ENCODE data around the gene TSPAN14. TPM values are rescaled to one million over a fixed set of nuclear protein-coding genes. Genes with fewer than 3 reads are reported as not detected.

Gene TSPAN14
- total RNA-seq, 1 experiment from 2014 or later = 73.5 TPM

DNA sequence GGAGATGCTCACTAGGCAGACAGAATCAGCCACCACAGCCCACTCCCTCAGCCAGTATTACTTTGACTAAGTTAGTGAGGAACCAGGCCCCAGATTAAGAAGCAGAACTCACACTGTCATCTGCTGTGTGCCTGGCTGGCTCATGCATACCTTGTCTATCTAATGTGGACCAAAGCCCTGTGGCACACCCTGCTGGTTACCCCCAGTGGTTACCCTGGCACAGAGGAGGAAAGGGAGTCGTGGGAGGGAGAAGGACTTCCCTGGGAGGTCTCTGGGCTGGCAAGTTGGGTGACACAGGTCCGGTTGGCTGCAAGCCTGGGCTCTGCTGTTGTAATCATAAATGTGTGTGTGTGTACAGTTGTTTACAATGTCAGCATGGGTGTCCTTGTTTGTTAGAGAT, 76.1 kb downstream of the TSPAN14 start:
- no peak overlapping the region for H3K4me3 Mint-ChIP-seq
- peaks cover 15% of the 10 kb centered on the region; the same call in 1 of the 2 replicates for H3K36me3 Mint-ChIP-seq
- ATAC-seq (peak; percentile 48), DNase-seq (ENCODE audit: low spot score) (no peak)
- no peaks in the 10 kb centered on the region; the same call in 1 of the 2 replicates for H3K9me3 Mint-ChIP-seq
- H3K27me3 Mint-ChIP-seq (ENCODE audit: low read depth) = no peaks in the 10 kb centered on the region
- ChIA-PET CTCF (interaction anchor here (0.7 to 1.5 kb wide), 8 partner anchors 19 to 152 kb away, joined by 3 to 8 read pairs (median 5); no protein-coding TSS in a partner anchor), POLR2A (no interaction called here)
- TF ChIP-seq ZNF138 (CRISPR knock-in tag; conservative IDR thresholded peaks at IDR 0.05) = no peak
- TF ChIP-seq, protein P1, sequence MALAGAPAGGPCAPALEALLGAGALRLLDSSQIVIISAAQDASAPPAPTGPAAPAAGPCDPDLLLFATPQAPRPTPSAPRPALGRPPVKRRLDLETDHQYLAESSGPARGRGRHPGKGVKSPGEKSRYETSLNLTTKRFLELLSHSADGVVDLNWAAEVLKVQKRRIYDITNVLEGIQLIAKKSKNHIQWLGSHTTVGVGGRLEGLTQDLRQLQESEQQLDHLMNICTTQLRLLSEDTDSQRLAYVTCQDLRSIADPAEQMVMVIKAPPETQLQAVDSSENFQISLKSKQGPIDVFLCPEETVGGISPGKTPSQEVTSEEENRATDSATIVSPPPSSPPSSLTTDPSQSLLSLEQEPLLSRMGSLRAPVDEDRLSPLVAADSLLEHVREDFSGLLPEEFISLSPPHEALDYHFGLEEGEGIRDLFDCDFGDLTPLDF (CRISPR knock-in tag; IDR thresholded peaks at IDR 0.05) = no peak
- TF ChIP-seq, protein P2, sequence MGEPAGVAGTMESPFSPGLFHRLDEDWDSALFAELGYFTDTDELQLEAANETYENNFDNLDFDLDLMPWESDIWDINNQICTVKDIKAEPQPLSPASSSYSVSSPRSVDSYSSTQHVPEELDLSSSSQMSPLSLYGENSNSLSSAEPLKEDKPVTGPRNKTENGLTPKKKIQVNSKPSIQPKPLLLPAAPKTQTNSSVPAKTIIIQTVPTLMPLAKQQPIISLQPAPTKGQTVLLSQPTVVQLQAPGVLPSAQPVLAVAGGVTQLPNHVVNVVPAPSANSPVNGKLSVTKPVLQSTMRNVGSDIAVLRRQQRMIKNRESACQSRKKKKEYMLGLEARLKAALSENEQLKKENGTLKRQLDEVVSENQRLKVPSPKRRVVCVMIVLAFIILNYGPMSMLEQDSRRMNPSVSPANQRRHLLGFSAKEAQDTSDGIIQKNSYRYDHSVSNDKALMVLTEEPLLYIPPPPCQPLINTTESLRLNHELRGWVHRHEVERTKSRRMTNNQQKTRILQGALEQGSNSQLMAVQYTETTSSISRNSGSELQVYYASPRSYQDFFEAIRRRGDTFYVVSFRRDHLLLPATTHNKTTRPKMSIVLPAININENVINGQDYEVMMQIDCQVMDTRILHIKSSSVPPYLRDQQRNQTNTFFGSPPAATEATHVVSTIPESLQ (CRISPR knock-in tag; IDR thresholded peaks at IDR 0.05) = no peak
- TF ChIP-seq, protein P3, sequence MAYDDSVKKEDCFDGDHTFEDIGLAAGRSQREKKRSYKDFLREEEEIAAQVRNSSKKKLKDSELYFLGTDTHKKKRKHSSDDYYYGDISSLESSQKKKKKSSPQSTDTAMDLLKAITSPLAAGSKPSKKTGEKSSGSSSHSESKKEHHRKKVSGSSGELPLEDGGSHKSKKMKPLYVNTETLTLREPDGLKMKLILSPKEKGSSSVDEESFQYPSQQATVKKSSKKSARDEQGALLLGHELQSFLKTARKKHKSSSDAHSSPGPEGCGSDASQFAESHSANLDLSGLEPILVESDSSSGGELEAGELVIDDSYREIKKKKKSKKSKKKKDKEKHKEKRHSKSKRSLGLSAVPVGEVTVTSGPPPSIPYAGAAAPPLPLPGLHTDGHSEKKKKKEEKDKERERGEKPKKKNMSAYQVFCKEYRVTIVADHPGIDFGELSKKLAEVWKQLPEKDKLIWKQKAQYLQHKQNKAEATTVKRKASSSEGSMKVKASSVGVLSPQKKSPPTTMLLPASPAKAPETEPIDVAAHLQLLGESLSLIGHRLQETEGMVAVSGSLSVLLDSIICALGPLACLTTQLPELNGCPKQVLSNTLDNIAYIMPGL (CRISPR knock-in tag; IDR thresholded peaks at IDR 0.05) = no peak
- TF ChIP-seq, protein P4, sequence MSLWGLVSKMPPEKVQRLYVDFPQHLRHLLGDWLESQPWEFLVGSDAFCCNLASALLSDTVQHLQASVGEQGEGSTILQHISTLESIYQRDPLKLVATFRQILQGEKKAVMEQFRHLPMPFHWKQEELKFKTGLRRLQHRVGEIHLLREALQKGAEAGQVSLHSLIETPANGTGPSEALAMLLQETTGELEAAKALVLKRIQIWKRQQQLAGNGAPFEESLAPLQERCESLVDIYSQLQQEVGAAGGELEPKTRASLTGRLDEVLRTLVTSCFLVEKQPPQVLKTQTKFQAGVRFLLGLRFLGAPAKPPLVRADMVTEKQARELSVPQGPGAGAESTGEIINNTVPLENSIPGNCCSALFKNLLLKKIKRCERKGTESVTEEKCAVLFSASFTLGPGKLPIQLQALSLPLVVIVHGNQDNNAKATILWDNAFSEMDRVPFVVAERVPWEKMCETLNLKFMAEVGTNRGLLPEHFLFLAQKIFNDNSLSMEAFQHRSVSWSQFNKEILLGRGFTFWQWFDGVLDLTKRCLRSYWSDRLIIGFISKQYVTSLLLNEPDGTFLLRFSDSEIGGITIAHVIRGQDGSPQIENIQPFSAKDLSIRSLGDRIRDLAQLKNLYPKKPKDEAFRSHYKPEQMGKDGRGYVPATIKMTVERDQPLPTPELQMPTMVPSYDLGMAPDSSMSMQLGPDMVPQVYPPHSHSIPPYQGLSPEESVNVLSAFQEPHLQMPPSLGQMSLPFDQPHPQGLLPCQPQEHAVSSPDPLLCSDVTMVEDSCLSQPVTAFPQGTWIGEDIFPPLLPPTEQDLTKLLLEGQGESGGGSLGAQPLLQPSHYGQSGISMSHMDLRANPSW (CRISPR knock-in tag; conservative IDR thresholded peaks at IDR 0.05; ENCODE audit: low read depth) = no peak
- TF ChIP-seq TEAD4 (CRISPR knock-in tag; IDR thresholded peaks at IDR 0.05) = no peak
- TF ChIP-seq, protein P5, sequence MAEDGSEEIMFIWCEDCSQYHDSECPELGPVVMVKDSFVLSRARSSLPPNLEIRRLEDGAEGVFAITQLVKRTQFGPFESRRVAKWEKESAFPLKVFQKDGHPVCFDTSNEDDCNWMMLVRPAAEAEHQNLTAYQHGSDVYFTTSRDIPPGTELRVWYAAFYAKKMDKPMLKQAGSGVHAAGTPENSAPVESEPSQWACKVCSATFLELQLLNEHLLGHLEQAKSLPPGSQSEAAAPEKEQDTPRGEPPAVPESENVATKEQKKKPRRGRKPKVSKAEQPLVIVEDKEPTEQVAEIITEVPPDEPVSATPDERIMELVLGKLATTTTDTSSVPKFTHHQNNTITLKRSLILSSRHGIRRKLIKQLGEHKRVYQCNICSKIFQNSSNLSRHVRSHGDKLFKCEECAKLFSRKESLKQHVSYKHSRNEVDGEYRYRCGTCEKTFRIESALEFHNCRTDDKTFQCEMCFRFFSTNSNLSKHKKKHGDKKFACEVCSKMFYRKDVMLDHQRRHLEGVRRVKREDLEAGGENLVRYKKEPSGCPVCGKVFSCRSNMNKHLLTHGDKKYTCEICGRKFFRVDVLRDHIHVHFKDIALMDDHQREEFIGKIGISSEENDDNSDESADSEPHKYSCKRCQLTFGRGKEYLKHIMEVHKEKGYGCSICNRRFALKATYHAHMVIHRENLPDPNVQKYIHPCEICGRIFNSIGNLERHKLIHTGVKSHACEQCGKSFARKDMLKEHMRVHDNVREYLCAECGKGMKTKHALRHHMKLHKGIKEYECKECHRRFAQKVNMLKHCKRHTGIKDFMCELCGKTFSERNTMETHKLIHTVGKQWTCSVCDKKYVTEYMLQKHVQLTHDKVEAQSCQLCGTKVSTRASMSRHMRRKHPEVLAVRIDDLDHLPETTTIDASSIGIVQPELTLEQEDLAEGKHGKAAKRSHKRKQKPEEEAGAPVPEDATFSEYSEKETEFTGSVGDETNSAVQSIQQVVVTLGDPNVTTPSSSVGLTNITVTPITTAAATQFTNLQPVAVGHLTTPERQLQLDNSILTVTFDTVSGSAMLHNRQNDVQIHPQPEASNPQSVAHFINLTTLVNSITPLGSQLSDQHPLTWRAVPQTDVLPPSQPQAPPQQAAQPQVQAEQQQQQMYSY (CRISPR knock-in tag; IDR thresholded peaks at IDR 0.05) = no peak
- TF ChIP-seq, protein P6, sequence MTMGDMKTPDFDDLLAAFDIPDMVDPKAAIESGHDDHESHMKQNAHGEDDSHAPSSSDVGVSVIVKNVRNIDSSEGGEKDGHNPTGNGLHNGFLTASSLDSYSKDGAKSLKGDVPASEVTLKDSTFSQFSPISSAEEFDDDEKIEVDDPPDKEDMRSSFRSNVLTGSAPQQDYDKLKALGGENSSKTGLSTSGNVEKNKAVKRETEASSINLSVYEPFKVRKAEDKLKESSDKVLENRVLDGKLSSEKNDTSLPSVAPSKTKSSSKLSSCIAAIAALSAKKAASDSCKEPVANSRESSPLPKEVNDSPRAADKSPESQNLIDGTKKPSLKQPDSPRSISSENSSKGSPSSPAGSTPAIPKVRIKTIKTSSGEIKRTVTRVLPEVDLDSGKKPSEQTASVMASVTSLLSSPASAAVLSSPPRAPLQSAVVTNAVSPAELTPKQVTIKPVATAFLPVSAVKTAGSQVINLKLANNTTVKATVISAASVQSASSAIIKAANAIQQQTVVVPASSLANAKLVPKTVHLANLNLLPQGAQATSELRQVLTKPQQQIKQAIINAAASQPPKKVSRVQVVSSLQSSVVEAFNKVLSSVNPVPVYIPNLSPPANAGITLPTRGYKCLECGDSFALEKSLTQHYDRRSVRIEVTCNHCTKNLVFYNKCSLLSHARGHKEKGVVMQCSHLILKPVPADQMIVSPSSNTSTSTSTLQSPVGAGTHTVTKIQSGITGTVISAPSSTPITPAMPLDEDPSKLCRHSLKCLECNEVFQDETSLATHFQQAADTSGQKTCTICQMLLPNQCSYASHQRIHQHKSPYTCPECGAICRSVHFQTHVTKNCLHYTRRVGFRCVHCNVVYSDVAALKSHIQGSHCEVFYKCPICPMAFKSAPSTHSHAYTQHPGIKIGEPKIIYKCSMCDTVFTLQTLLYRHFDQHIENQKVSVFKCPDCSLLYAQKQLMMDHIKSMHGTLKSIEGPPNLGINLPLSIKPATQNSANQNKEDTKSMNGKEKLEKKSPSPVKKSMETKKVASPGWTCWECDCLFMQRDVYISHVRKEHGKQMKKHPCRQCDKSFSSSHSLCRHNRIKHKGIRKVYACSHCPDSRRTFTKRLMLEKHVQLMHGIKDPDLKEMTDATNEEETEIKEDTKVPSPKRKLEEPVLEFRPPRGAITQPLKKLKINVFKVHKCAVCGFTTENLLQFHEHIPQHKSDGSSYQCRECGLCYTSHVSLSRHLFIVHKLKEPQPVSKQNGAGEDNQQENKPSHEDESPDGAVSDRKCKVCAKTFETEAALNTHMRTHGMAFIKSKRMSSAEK (CRISPR knock-in tag; IDR thresholded peaks at IDR 0.05; ENCODE audit: borderline replicate concordance) = no peak
- TF ChIP-seq, protein P7, sequence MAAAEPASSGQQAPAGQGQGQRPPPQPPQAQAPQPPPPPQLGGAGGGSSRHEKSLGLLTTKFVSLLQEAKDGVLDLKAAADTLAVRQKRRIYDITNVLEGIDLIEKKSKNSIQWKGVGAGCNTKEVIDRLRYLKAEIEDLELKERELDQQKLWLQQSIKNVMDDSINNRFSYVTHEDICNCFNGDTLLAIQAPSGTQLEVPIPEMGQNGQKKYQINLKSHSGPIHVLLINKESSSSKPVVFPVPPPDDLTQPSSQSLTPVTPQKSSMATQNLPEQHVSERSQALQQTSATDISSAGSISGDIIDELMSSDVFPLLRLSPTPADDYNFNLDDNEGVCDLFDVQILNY (CRISPR knock-in tag; IDR thresholded peaks at IDR 0.05) = no peak
- TF ChIP-seq ZNF671 (CRISPR knock-in tag; IDR thresholded peaks at IDR 0.05) = no peak
- TF ChIP-seq ZNF396 (CRISPR knock-in tag; IDR thresholded peaks at IDR 0.05; ENCODE audit: borderline replicate concordance) = no peak
- TF ChIP-seq, protein P8, sequence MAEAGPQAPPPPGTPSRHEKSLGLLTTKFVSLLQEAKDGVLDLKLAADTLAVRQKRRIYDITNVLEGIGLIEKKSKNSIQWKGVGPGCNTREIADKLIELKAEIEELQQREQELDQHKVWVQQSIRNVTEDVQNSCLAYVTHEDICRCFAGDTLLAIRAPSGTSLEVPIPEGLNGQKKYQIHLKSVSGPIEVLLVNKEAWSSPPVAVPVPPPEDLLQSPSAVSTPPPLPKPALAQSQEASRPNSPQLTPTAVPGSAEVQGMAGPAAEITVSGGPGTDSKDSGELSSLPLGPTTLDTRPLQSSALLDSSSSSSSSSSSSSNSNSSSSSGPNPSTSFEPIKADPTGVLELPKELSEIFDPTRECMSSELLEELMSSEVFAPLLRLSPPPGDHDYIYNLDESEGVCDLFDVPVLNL (CRISPR knock-in tag; IDR thresholded peaks at IDR 0.05; ENCODE audit: borderline replicate concordance, low read depth) = no peak
- TF ChIP-seq SMAD4 (CRISPR knock-in tag; IDR thresholded peaks at IDR 0.05) = no peak
- no peak for TF ChIP-seq ESRRA (CRISPR knock-in tag; IDR thresholded peaks at IDR 0.05; ENCODE audit: borderline replicate concordance)
- TF ChIP-seq FOXJ3 (CRISPR knock-in tag; IDR thresholded peaks at IDR 0.05; ENCODE audit: borderline replicate concordance) = no peak
- TF ChIP-seq, protein P9, sequence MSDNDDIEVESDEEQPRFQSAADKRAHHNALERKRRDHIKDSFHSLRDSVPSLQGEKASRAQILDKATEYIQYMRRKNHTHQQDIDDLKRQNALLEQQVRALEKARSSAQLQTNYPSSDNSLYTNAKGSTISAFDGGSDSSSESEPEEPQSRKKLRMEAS (CRISPR knock-in tag; IDR thresholded peaks at IDR 0.05) = no peak
- TF ChIP-seq NFE2L1 (CRISPR knock-in tag; IDR thresholded peaks at IDR 0.05) = no peak
- TF ChIP-seq GTF2I (CRISPR knock-in tag; conservative IDR thresholded peaks at IDR 0.05) = no peak
- TF ChIP-seq JAZF1 (CRISPR knock-in tag; IDR thresholded peaks at IDR 0.05) = no peak
- peaks cover 25% of the 10 kb centered on the region for H3K4me1 Mint-ChIP-seq
- H3K27ac Mint-ChIP-seq = no peak overlapping the region

Measured in WTC11 (cell line).